Activated effector memory CD4-positive, alpha-beta T cell treated with Interleukin-2 at 50 U/mL for 16 hours (primary cell): ENCODE measurements around the gene DLGAP1.

Source experiments
- DNase-seq: peaks from one replicate; pipeline ENCODE4 v3.0.0-alpha.2; 2020

The DLGAP1 gene

GRCh38 chr18:3741333-3741732 is 713.8 kb downstream of the DLGAP1 start:
- DNase-seq, result no peak

DNA sequence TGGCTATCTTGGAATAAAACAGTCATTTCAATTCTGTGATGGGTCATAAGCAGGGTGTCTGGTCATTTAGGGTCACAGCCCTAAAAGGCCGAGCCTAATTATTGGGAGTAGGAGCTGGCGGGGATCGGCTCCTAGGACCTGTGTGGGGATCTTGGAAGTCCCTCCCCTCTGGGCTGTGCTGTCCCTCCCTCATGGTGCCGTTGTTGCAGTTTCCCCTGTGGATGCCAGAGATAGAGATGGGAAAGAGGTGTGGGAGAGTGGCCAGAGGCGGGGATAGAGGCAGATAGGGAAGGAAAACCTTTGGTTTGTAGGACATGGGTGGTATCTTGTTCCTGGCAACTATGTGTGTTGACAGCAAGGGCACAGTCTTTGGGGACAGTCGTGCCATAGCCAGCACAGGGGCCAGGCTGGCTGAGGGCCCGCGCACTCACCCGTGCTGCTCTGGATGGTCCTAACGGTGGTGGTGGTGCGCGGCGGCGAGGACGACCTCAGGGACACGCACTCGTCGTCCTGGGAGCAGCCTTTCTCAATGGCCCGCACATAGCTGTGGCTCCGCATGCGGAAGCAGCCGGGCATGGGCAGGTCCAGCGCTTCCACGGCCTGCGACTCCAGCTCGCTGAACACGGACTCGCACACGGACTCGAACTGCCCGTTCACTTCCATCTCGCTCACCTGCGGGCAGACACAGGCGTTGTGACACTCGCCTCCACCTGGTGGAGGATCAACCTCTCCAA is 726.2 kb downstream of the DLGAP1 start:
- no peak for DNase-seq

- no peak for DNase-seq
Observed at GRCh38 chr18:3727274-3727673, 727.8 kb downstream of the DLGAP1 start.

DNA sequence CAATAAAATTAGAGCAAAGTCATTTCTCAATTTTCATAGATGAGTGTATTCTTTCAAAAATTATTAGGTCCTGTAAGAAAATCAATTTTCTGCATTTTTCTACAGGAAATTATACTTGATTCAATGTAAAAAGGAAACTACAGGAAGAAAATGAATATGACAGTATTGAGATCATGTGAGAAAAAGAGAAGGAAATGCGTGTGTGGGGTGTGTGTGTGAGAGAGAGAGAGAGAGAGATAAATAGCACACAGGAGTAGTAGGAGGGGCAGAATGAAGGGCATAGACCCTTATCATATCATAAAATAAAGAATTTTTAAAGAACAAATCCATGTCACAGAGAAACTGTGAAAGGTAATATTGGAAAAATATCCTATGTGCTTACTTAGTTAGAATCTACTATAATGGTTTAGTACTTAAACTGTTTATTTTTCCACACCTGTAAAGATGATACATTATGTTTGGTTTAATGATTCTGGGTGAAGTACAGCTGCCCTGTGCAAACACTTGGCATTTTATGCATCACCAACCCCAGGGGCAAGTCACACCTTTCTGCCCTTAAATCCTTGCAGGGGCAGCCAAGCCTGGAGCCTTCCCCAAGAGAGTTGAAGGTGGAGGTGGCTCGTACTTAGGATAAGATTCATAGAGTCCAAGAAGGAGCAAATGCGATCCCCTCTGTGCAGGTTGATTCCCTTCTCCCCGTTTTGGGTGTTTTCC is 728.7 kb downstream of the DLGAP1 start:
- no peak for DNase-seq

DNA sequence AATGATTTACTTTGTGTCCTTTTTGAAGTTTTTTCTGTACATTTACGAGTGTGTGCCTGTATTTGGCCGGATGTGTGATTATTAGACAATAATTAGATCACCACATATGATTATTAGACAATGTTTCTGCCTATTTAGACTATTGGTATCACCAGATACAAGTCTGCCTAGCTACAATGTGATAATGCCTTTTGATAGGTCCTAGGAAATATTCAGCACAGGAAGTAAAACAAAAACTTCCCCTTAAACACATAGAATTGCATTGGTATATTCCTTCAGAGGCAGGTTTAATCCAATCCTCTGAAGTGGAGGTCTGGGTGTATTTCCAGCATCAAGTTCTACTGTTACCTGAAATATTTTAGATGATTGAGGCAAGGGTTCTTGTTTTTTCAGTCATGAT is 730.0 kb downstream of the DLGAP1 start:
- no peak for DNase-seq

DNA sequence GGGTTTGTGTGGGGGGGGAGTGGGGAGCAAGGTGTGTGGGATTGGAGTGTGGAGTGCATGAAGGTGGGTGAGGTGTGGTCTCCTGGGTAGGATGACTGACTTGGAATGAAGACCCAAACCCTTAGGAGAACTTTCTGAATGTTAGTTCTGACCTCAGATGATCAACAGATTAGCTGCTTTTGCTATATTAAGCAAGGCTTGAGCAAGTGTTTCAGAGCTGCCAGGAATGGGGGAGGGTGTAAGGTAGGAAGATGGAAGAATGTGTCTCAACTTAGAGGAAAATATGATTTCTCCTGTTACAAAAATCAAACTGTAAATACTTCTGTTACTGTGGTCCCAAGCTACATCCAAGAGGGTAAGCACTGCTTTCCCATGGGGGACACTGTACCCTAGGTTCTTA is 731.6 kb downstream of the DLGAP1 start:
- no peak for DNase-seq

DNA sequence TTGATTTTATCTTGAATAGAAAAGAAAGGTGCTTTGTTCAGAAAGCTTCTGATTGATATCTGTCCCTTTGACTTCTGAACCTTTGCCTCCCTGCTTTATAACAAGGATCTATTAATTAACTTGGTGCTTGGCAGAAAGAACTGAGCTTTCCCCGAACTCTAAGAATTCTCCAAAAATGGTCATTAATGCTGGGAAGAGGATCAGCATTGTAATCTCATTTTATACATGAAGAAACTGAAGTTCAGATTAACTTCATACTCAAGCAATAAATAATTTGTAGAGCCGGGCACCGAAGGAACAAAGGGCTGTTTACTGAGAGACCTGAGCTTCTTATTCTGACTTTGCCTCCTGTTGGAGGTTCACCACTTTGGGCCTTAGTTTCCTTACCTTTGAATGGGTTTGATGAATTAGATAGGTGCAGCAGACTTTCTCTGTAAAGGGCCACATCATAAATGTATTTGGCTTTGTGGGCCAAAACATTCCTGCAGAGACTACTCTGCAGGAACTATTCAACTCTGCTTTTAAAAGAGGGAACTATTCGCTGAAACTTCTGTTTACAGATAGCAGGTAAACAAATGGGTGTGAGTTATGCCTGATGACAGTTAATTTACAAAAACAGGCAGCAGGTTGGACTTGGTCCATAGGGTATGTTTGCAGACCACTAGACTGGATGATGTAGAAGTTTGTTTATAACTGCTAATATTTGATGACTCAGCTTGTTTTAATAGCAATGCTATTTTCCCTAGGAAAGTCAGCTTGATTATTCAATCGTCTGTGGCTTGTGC is 732.3 kb downstream of the DLGAP1 start:
- no peak for DNase-seq

DNA sequence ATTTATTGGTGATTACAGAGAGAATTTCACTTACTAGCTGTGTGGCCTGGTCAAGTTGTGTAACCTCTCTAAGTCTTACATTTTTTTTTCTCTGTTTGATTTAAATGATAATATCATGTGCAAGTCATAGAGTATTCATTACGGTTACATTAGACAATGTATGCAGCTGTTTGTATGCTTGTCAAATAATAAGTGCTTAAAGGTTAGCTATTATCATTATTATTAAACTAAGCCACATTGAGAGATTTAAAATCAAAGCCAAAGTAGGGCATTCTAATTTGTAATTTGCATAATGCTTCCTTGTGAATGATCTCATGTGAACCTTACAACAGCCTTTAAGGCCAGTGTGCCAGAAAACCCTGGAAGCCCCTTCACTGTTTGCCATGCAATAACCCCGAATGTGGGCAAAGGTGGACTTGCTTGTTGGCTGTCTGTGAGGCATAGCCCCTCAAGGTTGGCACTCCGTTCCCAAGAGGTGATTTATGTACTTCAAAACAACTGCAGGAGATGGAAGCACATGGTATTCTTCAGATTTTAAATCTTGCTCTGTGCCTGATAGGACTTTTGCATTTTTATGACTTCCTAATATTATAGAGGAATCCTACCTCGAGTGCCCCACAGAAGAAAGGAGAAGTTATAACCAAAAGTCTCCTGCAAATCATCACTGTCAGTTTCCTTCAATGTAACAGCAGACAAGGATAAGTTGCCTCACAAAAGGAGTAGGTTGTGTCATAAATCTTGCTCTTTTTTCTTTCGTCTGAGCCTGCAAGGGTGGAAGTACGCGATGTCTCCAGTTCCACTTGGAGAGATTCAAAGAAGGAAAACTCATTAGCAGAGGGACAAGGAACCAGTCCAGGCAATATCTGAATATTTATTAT is 733.1 kb downstream of the DLGAP1 start:
- DNase-seq, result no peak

DNA sequence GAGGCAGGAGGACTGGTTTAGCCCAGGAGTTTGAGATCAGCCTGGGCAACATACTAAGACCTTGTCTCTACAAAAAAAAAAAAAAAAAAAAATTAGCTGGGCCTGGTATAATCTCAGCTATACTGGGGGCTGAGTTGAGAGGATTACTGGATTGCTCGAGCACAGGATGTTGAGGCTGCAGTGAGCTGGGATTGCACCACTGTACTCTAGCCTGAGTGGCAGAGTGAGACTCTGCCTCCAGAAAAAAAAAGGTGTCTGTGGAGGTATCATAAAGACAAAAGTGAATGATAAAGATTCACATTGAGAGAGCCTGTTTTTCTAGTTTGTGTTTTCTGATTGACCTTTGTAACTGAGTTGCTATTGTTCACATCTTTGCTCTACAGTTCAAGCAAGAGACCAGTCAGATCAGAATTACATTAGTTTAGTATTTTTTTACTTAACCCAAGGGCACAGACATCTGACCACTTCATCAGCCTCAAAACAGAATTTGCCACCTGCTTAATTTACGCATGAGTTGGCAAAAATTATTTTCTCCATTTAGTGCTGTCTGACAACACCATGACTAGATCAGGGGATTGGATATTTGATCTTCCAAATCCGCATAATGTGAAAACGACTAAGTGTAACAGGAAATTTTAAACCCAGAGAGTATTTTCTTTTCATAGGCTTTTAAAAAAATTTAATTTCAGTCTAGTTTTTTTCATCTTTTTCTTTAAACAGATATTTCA is 734.1 kb downstream of the DLGAP1 start:
- DNase-seq, result no peak

GRCh38 chr18:3720159-3720558 is 734.9 kb downstream of the DLGAP1 start:
- DNase-seq, result no peak

DNA sequence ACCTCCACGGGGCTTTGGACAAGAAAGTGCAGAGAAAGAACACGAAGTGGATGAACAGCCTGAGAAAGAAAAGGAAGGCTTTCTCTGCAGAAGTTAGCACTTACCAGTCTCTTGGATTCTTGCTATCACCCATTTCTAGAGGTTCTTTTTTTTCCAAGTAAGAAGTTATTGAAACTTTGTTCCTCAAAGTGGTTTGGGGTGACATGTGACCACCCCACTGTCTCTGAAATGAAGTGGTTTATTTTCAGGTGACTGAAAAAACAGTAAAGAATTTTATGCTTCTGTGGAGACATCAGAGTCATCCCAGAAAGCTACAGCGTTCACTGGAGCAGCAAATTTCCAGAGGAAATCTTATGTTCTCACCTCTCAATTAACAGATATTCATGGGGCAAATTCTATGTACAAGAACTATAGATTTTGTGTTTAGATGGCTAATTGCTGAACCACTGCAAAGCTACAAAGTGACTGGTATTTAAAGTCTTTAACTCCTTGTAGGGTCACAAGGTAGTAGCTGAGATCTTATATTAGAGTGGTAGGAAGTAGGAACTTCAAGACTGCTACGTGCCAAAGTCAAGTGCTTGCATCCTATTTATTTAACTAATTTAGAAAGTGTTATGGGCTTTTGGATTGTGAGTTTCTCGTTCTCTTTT is 737.6 kb downstream of the DLGAP1 start:
- DNase-seq, result no peak

- DNase-seq, result no peak
Observed at GRCh38 chr18:3716116-3716660, 738.9 kb downstream of the DLGAP1 start.

- DNase-seq, result no peak
Observed at GRCh38 chr18:3715231-3716080, 739.7 kb downstream of the DLGAP1 start.

DNA sequence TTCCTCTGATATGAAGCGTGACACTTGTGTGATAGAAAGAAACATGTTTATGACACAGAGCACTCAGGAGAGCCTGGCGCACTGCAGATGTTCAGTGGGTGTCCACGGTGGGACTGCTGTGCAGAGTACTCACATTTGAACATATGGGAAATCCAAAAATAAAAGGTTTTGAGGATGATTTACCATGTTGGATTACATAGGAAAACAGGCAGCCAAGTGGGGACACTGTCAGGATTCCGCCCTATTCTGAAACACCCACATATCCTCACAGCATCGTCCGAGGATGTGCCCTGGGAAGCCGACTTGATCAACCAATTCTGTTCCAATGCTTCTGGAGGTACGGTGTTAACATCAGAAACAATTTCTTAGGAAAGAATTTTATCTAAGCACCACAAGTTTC is 741.4 kb downstream of the DLGAP1 start:
- DNase-seq, result no peak

GRCh38 chr18:3713166-3713565 is 741.9 kb downstream of the DLGAP1 start:
- no peak for DNase-seq

DNA sequence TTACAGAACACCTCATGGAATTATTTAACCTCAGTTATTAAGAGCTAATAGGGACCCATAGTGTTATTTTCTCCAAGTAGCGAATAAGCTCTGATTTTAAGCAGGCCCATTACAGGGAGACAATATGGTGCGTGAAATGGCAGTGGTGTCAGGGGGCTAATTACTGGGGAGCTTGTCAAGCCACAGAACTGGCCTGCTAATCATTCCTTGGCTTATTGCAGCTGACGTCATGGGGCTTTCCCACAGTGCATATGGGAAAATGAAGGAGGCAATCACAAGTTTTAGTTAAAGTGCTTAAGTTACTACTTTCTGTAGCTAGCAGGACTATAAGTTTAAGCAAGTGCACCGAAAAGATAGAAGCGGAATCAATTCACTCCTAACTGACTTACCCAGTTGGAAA is 742.6 kb downstream of the DLGAP1 start:
- no peak for DNase-seq

- DNase-seq, result no peak
Observed at GRCh38 chr18:3710712-3711301, 744.3 kb downstream of the DLGAP1 start.

DNA sequence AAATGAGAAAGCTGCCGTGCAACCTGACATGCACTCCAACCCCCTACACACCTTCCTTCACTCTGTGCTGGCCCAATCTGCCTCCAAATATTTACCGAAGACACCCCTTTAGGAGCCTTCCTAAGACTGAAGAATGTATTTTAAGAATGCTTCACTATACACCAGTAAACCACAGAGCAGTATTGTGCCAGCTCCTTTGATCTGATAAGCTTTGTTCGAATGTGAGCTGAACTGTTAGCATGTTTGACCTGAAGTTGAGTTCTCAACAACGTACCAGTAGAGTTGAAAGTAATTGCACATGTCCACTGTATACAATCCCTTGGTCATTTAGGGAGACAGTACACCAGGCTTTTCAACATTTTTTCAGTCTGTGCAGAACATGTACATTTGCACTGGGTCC is 745.9 kb downstream of the DLGAP1 start:
- DNase-seq, result no peak

- DNase-seq, result no peak
Observed at GRCh38 chr18:3706279-3707097, 748.6 kb downstream of the DLGAP1 start.
